ENCODE measurements around the gene GORAB.

The GORAB gene

GRCh38 chr1:170531758-170532657, at the start of gene GORAB:
Gene GORAB (plus strand): TSS chr1:170532166. CDS start chr1:170532224, 58 bp downstream.
- DNase-seq: peak; percentile 83

GRCh38 chr1:170483051-170483450, 48.9 kb upstream of the GORAB start:
- no peak for DNase-seq

- no peak for DNase-seq
These were observed 44.5 kb upstream of the GORAB start for GRCh38 chr1:170487503-170487902.

- no peak for DNase-seq
These were observed 40.7 kb upstream of the GORAB start for GRCh38 chr1:170491291-170491690.

GRCh38 chr1:170494369-170494768, 37.6 kb upstream of the GORAB start:
- peak; percentile 83 for DNase-seq

- DNase-seq: no peak
These were observed 37.0 kb upstream of the GORAB start for GRCh38 chr1:170495006-170495405.

GRCh38 chr1:170498876-170499275, 33.1 kb upstream of the GORAB start:
- no peak for DNase-seq

GRCh38 chr1:170503665-170504064, 28.3 kb upstream of the GORAB start:
- DNase-seq: no peak

GRCh38 chr1:170510163-170510562, 21.8 kb upstream of the GORAB start:
- no peak for DNase-seq

- no peak for DNase-seq
These were observed 20.9 kb upstream of the GORAB start for GRCh38 chr1:170511038-170511437.

- DNase-seq: no peak
These were observed 18.8 kb upstream of the GORAB start for GRCh38 chr1:170513138-170513537.

GRCh38 chr1:170518185-170518834, 13.7 kb upstream of the GORAB start:
- DNase-seq: no peak

GRCh38 chr1:170518965-170519364, 13.0 kb upstream of the GORAB start:
- DNase-seq: no peak

GRCh38 chr1:170520601-170521000, 11.4 kb upstream of the GORAB start:
- no peak for DNase-seq

- DNase-seq: no peak
These were observed 10.1 kb upstream of the GORAB start for GRCh38 chr1:170521818-170522217.

GRCh38 chr1:170530972-170531757, 801 bp upstream of the GORAB start:
- DNase-seq: no peak

- no peak for DNase-seq
These were observed 1.3 kb downstream of the GORAB start for GRCh38 chr1:170533298-170533697.

- DNase-seq: no peak
These were observed 2.7 kb downstream of the GORAB start for GRCh38 chr1:170534626-170535147.

GRCh38 chr1:170535418-170535817, 3.5 kb downstream of the GORAB start:
- DNase-seq: no peak

GRCh38 chr1:170536924-170537551, 5.1 kb downstream of the GORAB start:
- DNase-seq: no peak

- DNase-seq: no peak
These were observed 6.0 kb downstream of the GORAB start for GRCh38 chr1:170537798-170538503.

- no peak for DNase-seq
These were observed 6.7 kb downstream of the GORAB start for GRCh38 chr1:170538687-170539086.

All from GDM1 (cell line).